ENCODE results near the gene HMCN2. TPM values are rescaled to one million over a fixed set of nuclear protein-coding genes. Genes with fewer than 3 reads are reported as not detected.

The HMCN2 gene
- total RNA-seq, 2 donors from 2014 or later, result 2.9 to 5.5 TPM

- Histone ChIP-seq H3K36me3 (no peaks in the 10 kb centered on the region), H3K4me3 (no peak overlapping the region), H3K4me1 (replicated peaks) (no peaks in the 10 kb centered on the region), H3K9me3 (no peaks in the 10 kb centered on the region), H3K27ac (no peak overlapping the region), H3K27me3 (replicated peaks; ENCODE audit: insufficient read depth) (no peaks in the 10 kb centered on the region)
- 63% methylated on average over 8 of the region's 8 CpGs for WGBS
- TF ChIP-seq CTCF (IDR thresholded peaks at IDR 0.05) (no peak), POLR2A (IDR thresholded peaks at IDR 0.05) (no peak), POLR2AphosphoS5 (IDR thresholded peaks at IDR 0.05) (no peak)
- DNase-seq (ENCODE audit: low spot score), result no peak
- intact Hi-C loops (cut with DNase I), result no loop called here
Observed at GRCh38 chr9:130423272-130423671, 157.7 kb downstream of the HMCN2 start.

- Histone ChIP-seq H3K27me3 (replicated peaks; ENCODE audit: insufficient read depth) (no peaks in the 10 kb centered on the region), H3K4me3 (no peak overlapping the region), H3K4me1 (replicated peaks) (no peaks in the 10 kb centered on the region), H3K36me3 (no peaks in the 10 kb centered on the region), H3K27ac (no peak overlapping the region), H3K9me3 (no peaks in the 10 kb centered on the region)
- WGBS, result 90% methylated on average over 19 of the region's 24 CpGs
- DNase-seq (ENCODE audit: low spot score), result no peak
- TF ChIP-seq POLR2AphosphoS5 (IDR thresholded peaks at IDR 0.05) (no peak), POLR2A (IDR thresholded peaks at IDR 0.05) (no peak), CTCF (IDR thresholded peaks at IDR 0.05) (no peak)
- intact Hi-C loops (cut with DNase I), result no loop called here
Observed at GRCh38 chr9:130424595-130425454, 159.3 kb downstream of the HMCN2 start.

- TF ChIP-seq POLR2AphosphoS5 (IDR thresholded peaks at IDR 0.05) (no peak), CTCF (IDR thresholded peaks at IDR 0.05) (no peak), POLR2A (IDR thresholded peaks at IDR 0.05) (no peak)
- Histone ChIP-seq H3K9me3 (no peaks in the 10 kb centered on the region), H3K27ac (no peak overlapping the region), H3K4me1 (replicated peaks) (no peaks in the 10 kb centered on the region), H3K4me3 (no peak overlapping the region), H3K27me3 (replicated peaks; ENCODE audit: insufficient read depth) (no peaks in the 10 kb centered on the region), H3K36me3 (no peaks in the 10 kb centered on the region)
- no peak for DNase-seq (ENCODE audit: low spot score)
- intact Hi-C loops (cut with DNase I), result no loop called here
- 92% methylated on average over 21 of the region's 21 CpGs for WGBS
Observed at GRCh38 chr9:130425741-130426466, 160.3 kb downstream of the HMCN2 start.

GRCh38 chr9:130426467-130426773 lies 160.9 kb downstream of the HMCN2 start:
- intact Hi-C loops (cut with DNase I), result no loop called here
- H3K4me3 ChIP-seq, result no peak overlapping the region
- H3K4me1 ChIP-seq (replicated peaks), result no peaks in the 10 kb centered on the region
- no peaks in the 10 kb centered on the region for H3K9me3 ChIP-seq
- TF ChIP-seq CTCF (IDR thresholded peaks at IDR 0.05) (no peak), POLR2AphosphoS5 (IDR thresholded peaks at IDR 0.05) (no peak), POLR2A (IDR thresholded peaks at IDR 0.05) (no peak)
- DNase-seq (ENCODE audit: low spot score), result no peak
- H3K27ac ChIP-seq, result no peak overlapping the region
- no peaks in the 10 kb centered on the region for H3K27me3 ChIP-seq (replicated peaks; ENCODE audit: insufficient read depth)
- H3K36me3 ChIP-seq, result no peaks in the 10 kb centered on the region
- 77% methylated on average over 8 of the region's 8 CpGs for WGBS

Data from prostate gland (tissue), 2 donors.